ENCODE results near the gene METTL4.

DNA sequence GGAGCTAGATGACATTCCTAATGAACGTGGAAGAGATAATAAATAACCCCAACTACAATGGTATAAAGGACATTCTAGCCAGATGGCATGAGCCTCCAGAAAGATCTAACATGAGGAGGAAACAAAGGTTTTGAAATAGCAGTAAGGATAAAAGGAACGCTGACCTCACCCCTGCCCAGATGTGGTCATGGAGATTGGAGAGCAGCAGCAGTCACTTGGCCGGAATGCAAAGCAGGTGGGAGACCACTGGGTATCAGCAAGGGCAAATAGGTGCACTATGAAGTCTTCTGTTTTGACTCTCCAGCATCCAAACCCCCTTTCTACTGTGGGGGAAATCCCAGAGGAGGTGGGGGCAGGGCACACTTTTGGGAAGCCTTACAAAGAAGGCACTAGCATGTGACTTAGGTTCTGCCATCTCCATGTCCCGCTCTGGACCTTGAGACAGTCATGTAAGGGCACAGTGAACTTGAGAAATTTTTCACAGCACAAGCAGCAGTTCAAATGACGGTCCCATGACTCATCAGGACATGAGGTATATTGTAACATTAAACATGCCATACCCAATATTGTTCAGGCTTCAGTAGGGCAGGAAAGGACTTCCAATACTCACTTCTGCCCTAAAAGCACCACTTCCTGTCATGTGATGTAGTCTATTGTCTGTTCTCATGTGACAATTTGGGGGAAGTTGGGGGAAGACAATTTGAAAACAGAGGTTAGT is 55.2 kb downstream of the METTL4 start:
- TF ChIP-seq, protein P1, sequence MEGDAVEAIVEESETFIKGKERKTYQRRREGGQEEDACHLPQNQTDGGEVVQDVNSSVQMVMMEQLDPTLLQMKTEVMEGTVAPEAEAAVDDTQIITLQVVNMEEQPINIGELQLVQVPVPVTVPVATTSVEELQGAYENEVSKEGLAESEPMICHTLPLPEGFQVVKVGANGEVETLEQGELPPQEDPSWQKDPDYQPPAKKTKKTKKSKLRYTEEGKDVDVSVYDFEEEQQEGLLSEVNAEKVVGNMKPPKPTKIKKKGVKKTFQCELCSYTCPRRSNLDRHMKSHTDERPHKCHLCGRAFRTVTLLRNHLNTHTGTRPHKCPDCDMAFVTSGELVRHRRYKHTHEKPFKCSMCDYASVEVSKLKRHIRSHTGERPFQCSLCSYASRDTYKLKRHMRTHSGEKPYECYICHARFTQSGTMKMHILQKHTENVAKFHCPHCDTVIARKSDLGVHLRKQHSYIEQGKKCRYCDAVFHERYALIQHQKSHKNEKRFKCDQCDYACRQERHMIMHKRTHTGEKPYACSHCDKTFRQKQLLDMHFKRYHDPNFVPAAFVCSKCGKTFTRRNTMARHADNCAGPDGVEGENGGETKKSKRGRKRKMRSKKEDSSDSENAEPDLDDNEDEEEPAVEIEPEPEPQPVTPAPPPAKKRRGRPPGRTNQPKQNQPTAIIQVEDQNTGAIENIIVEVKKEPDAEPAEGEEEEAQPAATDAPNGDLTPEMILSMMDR (IDR thresholded peaks at IDR 0.05), result no peak
- TF ChIP-seq EP300 (IDR thresholded peaks at IDR 0.05) (peak in 1 of 4 donors; percentile 21), POLR2A (IDR thresholded peaks at IDR 0.05) (no peak)
